ENCODE measurements around the gene HPCAL1. TPM values are rescaled to one million over a fixed set of nuclear protein-coding genes. Genes with fewer than 3 reads are reported as not detected.
A peak's percentile ranks its signal among the peaks of the same experiment; 100 is the strongest.

The HPCAL1 gene
- total RNA-seq, 1 donor from 2014 or later, result 15.9 TPM

DNA sequence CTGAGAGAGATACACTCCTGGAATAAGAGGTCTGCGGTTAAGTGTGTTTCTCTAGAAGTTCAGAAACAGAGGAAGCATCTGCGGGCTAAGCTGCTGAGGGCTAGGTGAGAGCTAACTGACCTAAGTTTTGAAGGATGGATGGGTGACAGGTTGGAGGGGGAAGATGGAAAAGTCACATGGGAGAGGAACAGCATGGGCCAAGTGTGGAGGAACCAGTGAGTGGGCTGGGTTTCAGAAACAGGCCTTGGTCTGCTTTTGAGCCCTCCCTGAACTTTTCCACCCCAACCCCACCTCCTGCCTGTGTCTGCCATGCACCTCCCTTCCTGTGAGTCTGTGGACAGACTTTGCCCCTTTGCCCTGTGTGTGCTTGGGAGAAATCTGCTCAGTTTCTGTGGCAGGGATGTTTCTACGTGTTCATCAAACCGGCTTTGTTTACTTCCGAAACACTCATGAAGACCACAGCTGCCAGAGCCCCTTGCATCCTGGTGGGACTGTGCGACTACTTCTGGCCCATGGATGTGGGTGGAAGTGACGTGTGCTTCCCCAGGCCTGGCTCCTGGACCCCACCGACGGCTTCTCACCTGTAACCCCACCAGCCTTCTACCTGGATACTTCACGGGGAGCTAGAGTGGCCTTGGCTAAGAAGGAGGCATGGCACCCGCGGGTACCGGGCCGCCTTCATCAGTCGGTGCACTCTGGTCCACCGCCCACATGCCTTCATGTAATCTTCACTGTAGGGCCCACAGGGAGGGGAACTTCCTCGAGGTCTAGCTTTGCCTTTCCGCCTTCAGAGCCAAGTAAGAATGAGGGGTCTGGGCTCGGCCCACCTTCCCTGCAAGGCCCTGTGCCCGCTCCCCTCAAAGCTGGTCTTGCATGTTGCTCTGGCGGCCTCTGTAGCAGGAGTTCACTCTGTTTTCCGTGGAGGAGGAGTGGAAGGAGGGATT lies 1.4 kb upstream of the HPCAL1 start:
- Mint-ChIP-seq H3K36me3 (ENCODE audit: low read depth) (peaks cover 2% of the 10 kb centered on the region), H3K27me3 (no peaks in the 10 kb centered on the region), H3K4me1 (peaks cover 55% of the 10 kb centered on the region), H3K27ac (peak overlapping the region; percentile 80), H3K4me3 (peak overlapping the region; percentile 96), H3K9me3 (no peaks in the 10 kb centered on the region)
- TF ChIP-seq CTCF (IDR thresholded peaks at IDR 0.05), result no peak
- ATAC-seq (ENCODE audit: low read depth) (no peak), DNase-seq (no peak)
- ChIA-PET CTCF (interaction anchor here (0.6 to 9.4 kb wide), 6 partner anchors 30 to 431 kb away, joined by 3 to 94 read pairs (median 3); no protein-coding TSS in a partner anchor), POLR2A (interaction anchor here (0.6 to 4.5 kb wide), 11 partner anchors 17 to 1445 kb away, joined by 3 to 71 read pairs (median 8); partner anchors contain the start of genes LPIN1 and ODC1)
- intact Hi-C loops (cut with micrococcal nuclease), result loop anchor here (10.0 kb wide), 1 partner anchor 514 kb away; the partner anchor contains the start of gene PDIA6

GRCh38 chr2:10301941-10302478 lies 694 bp upstream of the HPCAL1 start:
- no peak for DNase-seq
- Mint-ChIP-seq H3K27me3 (no peaks in the 10 kb centered on the region), H3K4me3 (peak overlapping the region; percentile 96), H3K36me3 (ENCODE audit: low read depth) (peaks cover 2% of the 10 kb centered on the region), H3K27ac (peak overlapping the region; percentile 80), H3K9me3 (no peaks in the 10 kb centered on the region), H3K4me1 (peaks cover 58% of the 10 kb centered on the region)
- no peak for TF ChIP-seq CTCF (IDR thresholded peaks at IDR 0.05)
- intact Hi-C loops (cut with micrococcal nuclease), result loop anchor here (1.0 to 10.0 kb wide), 7 partner anchors 76 to 513 kb away; partner anchors contain the start of genes GRHL1, KLF11, ODC1 and PDIA6
- POLR2A ChIA-PET, result interaction anchor here (0.6 to 4.5 kb wide), 13 partner anchors 16 to 1445 kb away, joined by 3 to 71 read pairs (median 5); partner anchors contain the start of genes LPIN1 and ODC1
- ATAC-seq (ENCODE audit: low read depth), result no peak
- CTCF ChIA-PET, result interaction anchor here (0.6 to 9.4 kb wide), 6 partner anchors 29 to 430 kb away, joined by 3 to 94 read pairs (median 3); no protein-coding TSS in a partner anchor

DNA sequence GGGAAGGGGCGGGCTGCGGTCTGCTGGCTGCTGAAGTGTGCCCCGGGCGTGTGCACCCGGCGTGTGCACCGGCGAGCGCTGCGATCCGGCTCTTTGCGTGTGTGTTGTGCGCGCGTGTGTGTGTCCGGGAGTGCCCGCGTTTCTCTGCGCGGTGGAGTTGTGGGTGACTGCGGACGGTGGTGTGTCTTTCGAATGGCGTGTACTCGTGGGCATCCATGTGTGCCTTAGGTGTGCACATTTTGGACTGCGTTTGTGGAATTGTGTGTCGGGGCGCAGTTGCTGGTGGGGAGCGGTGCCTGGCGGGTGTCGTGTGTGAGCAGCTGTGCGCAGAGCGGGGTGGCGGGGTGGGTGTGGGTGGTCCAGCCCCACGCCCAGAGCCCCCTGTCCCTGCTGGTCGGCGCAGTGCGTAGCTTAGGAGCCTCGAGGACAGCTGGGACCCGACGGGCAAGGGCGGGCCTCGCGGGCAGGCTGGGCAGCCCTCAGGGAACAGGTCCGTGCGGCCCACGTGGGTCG lies 533 bp downstream of the HPCAL1 start:
- no peak for TF ChIP-seq CTCF (IDR thresholded peaks at IDR 0.05)
- DNase-seq (no peak), ATAC-seq (ENCODE audit: low read depth) (no peak)
- POLR2A ChIA-PET, result interaction anchor here (0.6 to 4.5 kb wide), 16 partner anchors 17 to 823 kb away, joined by 3 to 71 read pairs (median 4); partner anchors contain the start of gene ODC1
- H3K4me3 Mint-ChIP-seq, result peak overlapping the region; percentile 96
- H3K9me3 Mint-ChIP-seq, result no peaks in the 10 kb centered on the region
- intact Hi-C loops (cut with micrococcal nuclease), result loop anchor here (1.0 to 10.0 kb wide), 4 partner anchors 28 to 512 kb away; partner anchors contain the start of genes GRHL1, KLF11 and PDIA6
- H3K36me3 Mint-ChIP-seq (ENCODE audit: low read depth), result peaks cover 2% of the 10 kb centered on the region
- H3K27ac Mint-ChIP-seq, result peak overlapping the region; percentile 79
- CTCF ChIA-PET, result interaction anchor here (0.7 to 9.4 kb wide), 5 partner anchors 80 to 182 kb away, joined by 4 to 94 read pairs (median 5); no protein-coding TSS in a partner anchor
- H3K4me1 Mint-ChIP-seq, result peaks cover 54% of the 10 kb centered on the region
- H3K27me3 Mint-ChIP-seq, result no peaks in the 10 kb centered on the region

DNA sequence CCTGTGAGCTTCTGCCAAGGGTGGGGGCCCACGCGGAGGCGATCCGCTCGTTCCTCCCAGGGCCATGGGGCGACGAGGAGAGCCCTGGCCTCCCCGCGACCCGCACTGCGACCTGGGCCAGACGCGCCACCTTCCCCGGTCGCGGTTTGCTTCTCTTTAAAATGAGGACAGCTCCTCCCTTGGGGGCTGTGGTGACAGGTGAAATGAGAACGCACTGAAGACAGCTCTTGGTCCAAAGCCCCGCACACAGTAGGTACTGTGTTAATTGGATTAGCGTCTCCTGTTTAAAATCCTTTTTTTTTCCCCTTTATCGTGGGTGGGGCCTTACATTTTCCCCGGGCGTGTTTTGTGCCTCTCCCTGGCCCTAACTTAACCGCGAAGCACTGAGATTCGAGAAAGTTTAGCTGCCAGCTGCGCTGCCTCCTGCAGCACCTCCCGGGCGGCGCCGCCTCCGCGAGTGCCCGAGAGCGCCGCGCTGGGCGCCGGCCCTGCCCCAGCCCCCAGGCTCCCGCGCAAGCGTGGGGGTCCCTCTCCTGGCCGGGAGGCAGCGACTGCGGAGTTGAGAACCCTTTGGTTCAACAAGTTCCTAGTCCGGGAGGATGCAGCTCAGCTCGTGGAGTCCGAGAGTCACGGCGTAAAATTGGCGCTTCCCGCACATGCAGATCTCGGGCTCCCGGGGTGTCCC lies 1.1 kb downstream of the HPCAL1 start:
- Mint-ChIP-seq H3K4me3 (peak overlapping the region; percentile 96), H3K4me1 (peaks cover 51% of the 10 kb centered on the region), H3K27me3 (no peaks in the 10 kb centered on the region), H3K9me3 (no peaks in the 10 kb centered on the region), H3K27ac (peak overlapping the region; percentile 65), H3K36me3 (ENCODE audit: low read depth) (peaks cover 2% of the 10 kb centered on the region)
- ChIA-PET POLR2A (interaction anchor here (0.8 to 4.5 kb wide), 14 partner anchors 16 to 144 kb away, joined by 3 to 71 read pairs (median 4); partner anchors contain the start of gene ODC1), CTCF (interaction anchor here (0.7 to 9.4 kb wide), 5 partner anchors 79 to 183 kb away, joined by 4 to 94 read pairs (median 5); no protein-coding TSS in a partner anchor)
- intact Hi-C loops (cut with micrococcal nuclease), result loop anchor here (1.0 to 10.0 kb wide), 4 partner anchors 27 to 511 kb away; partner anchors contain the start of genes GRHL1, KLF11 and PDIA6
- ATAC-seq (ENCODE audit: low read depth) (peak; percentile 13), DNase-seq (peak; percentile 47)
- TF ChIP-seq CTCF (IDR thresholded peaks at IDR 0.05), result no peak

Data from activated B cell treated with CpG ODN at 0.5 μM for 24 hours (primary cell).